ES-I3 (cell line): ENCODE measurements around the gene PASK.

Experiments
- H3K36me3 ChIP-seq: 2 replicates; pipeline ENCODE4 v1.6.1; 2013; ENCODE audit warnings: mild to moderate bottlenecking, low read length, control low read depth, moderate library complexity; ENCODE audit not compliant: insufficient read depth
- H3K4me1 ChIP-seq: 2 replicates; pipeline ENCODE4 v1.6.1; 2013; ENCODE audit warnings: mild to moderate bottlenecking, control low read depth, low read length; ENCODE audit not compliant: insufficient read depth
- H3K9ac ChIP-seq: 2 replicates; pipeline ENCODE4 v1.6.1; 2013; ENCODE audit warnings: low read depth, mild to moderate bottlenecking, low read length, moderate library complexity
- H3K9me3 ChIP-seq: 2 replicates; pipeline ENCODE4 v1.6.1; 2013; ENCODE audit warnings: mild to moderate bottlenecking, low read length, moderate library complexity; ENCODE audit not compliant: control insufficient read depth, insufficient read depth

PASK gene

GRCh38 chr2:241073166-241074064 is 75.9 kb downstream of the PASK start:
- H3K9ac ChIP-seq: no peak overlapping the region
- H3K36me3 ChIP-seq: no peaks in the 10 kb centered on the region
- H3K9me3 ChIP-seq: no peaks in the 10 kb centered on the region
- H3K4me1 ChIP-seq: no peaks in the 10 kb centered on the region

GRCh38 chr2:241072553-241073165 is 76.6 kb downstream of the PASK start:
- no peaks in the 10 kb centered on the region for H3K9me3 ChIP-seq
- H3K4me1 ChIP-seq: no peaks in the 10 kb centered on the region
- H3K9ac ChIP-seq: no peak overlapping the region
- H3K36me3 ChIP-seq: no peaks in the 10 kb centered on the region

GRCh38 chr2:241072151-241072550 is 77.1 kb downstream of the PASK start:
- H3K36me3 ChIP-seq: no peaks in the 10 kb centered on the region
- H3K4me1 ChIP-seq: no peaks in the 10 kb centered on the region
- H3K9ac ChIP-seq: no peak overlapping the region
- H3K9me3 ChIP-seq: no peaks in the 10 kb centered on the region

GRCh38 chr2:241071677-241072111 is 77.6 kb downstream of the PASK start:
- no peaks in the 10 kb centered on the region for H3K4me1 ChIP-seq
- H3K9ac ChIP-seq: no peak overlapping the region
- H3K9me3 ChIP-seq: no peaks in the 10 kb centered on the region
- H3K36me3 ChIP-seq: no peaks in the 10 kb centered on the region

GRCh38 chr2:241070811-241071676 is 78.2 kb downstream of the PASK start:
- no peak overlapping the region for H3K9ac ChIP-seq
- no peaks in the 10 kb centered on the region for H3K9me3 ChIP-seq
- no peaks in the 10 kb centered on the region for H3K4me1 ChIP-seq
- H3K36me3 ChIP-seq: no peaks in the 10 kb centered on the region

- H3K36me3 ChIP-seq: no peaks in the 10 kb centered on the region
- no peak overlapping the region for H3K9ac ChIP-seq
- H3K4me1 ChIP-seq: no peaks in the 10 kb centered on the region
- no peaks in the 10 kb centered on the region for H3K9me3 ChIP-seq
These were observed 78.9 kb downstream of the PASK start for GRCh38 chr2:241070361-241070760.

- Histone ChIP-seq H3K36me3 (no peaks in the 10 kb centered on the region), H3K9ac (no peak overlapping the region), H3K4me1 (no peaks in the 10 kb centered on the region), H3K9me3 (no peaks in the 10 kb centered on the region)
These were observed 79.4 kb downstream of the PASK start for GRCh38 chr2:241069821-241070281.

GRCh38 chr2:241068942-241069810 is 80.1 kb downstream of the PASK start:
- Histone ChIP-seq H3K4me1 (no peaks in the 10 kb centered on the region; the same call in 1 of the 2 replicates), H3K9me3 (no peaks in the 10 kb centered on the region), H3K36me3 (no peaks in the 10 kb centered on the region), H3K9ac (no peak overlapping the region)

GRCh38 chr2:241068136-241068941 is 80.9 kb downstream of the PASK start:
- Histone ChIP-seq H3K9ac (no peak overlapping the region), H3K9me3 (no peaks in the 10 kb centered on the region), H3K4me1 (no peaks in the 10 kb centered on the region; the same call in 1 of the 2 replicates), H3K36me3 (no peaks in the 10 kb centered on the region)

- H3K9ac ChIP-seq: no peak overlapping the region
- H3K9me3 ChIP-seq: no peaks in the 10 kb centered on the region
- H3K36me3 ChIP-seq: no peaks in the 10 kb centered on the region
- no peaks in the 10 kb centered on the region; the same call in 1 of the 2 replicates for H3K4me1 ChIP-seq
These were observed 81.7 kb downstream of the PASK start for GRCh38 chr2:241067501-241068135.

GRCh38 chr2:241066893-241067341 is 82.4 kb downstream of the PASK start:
- Histone ChIP-seq H3K9me3 (no peaks in the 10 kb centered on the region), H3K9ac (no peak overlapping the region), H3K4me1 (no peaks in the 10 kb centered on the region; the same call in 1 of the 2 replicates), H3K36me3 (no peaks in the 10 kb centered on the region)

GRCh38 chr2:241066171-241066892 is 82.9 kb downstream of the PASK start:
- H3K9ac ChIP-seq: no peak overlapping the region

More at GRCh38 chr2:241066171-241066892, 82.9 kb downstream of the PASK start:
- Histone ChIP-seq H3K4me1 (no peaks in the 10 kb centered on the region; the same call in 1 of the 2 replicates), H3K36me3 (no peaks in the 10 kb centered on the region), H3K9me3 (no peaks in the 10 kb centered on the region)
